Kidney epithelial cell (primary cell): ENCODE results near the gene SNTA1. TPM values are rescaled to one million over a fixed set of nuclear protein-coding genes. Genes with fewer than 3 reads are reported as not detected.

Experiments
- DNase-seq: peaks from one replicate; pipeline ENCODE4 v3.0.0-alpha.2; 2010; ENCODE audit warnings: low read depth
- H3K27me3 ChIP-seq: 2 replicates; pipeline ENCODE4 v1.6.0; 2011; ENCODE audit warnings: low read length; ENCODE audit not compliant: control insufficient read depth, insufficient read depth
- H3K36me3 ChIP-seq: 2 replicates; pipeline ENCODE4 v1.5.1; 2011; ENCODE audit warnings: low read length; ENCODE audit not compliant: control insufficient read depth, insufficient read depth
- H3K4me3 ChIP-seq: 2 replicates; pipeline ENCODE4 v1.5.1; 2011; ENCODE audit warnings: low read depth, mild to moderate bottlenecking, control low read depth, low read length
- CTCF ChIP-seq: IDR thresholded peaks from 2 replicates; pipeline ENCODE4 v1.5.1; 2011; ENCODE audit warnings: mild to moderate bottlenecking, moderate library complexity, low read length, control low read depth, inconsistent platforms; ENCODE audit not compliant: insufficient read depth, poor library complexity, severe bottlenecking
- total RNA-seq: library from RNA; depleted of rRNA; stranded (reverse); fragments of >200 nt; gene quantifications from 2 replicates; pipeline ENCODE4 v1.2.3, GENCODE V29; 2015

Gene SNTA1
- total RNA-seq, 1 donor from 2014 or later: 13.7 TPM

GRCh38 chr20:33408716-33409654 is 34.6 kb downstream of the SNTA1 start:
- H3K4me3 ChIP-seq: no peak overlapping the region
- DNase-seq: no peak
- H3K36me3 ChIP-seq: peaks cover 1% of the 10 kb centered on the region
- H3K27me3 ChIP-seq: no peaks in the 10 kb centered on the region
- no peak for TF ChIP-seq CTCF

GRCh38 chr20:33408313-33408712 is 35.2 kb downstream of the SNTA1 start:
- DNase-seq: no peak
- peaks cover 1% of the 10 kb centered on the region for H3K36me3 ChIP-seq
- H3K4me3 ChIP-seq: no peak overlapping the region
- TF ChIP-seq CTCF: no peak
- no peaks in the 10 kb centered on the region for H3K27me3 ChIP-seq

- H3K4me3 ChIP-seq: no peak overlapping the region
- H3K36me3 ChIP-seq: peaks cover 1% of the 10 kb centered on the region
- DNase-seq: no peak
- no peak for TF ChIP-seq CTCF
- no peaks in the 10 kb centered on the region for H3K27me3 ChIP-seq
Observed at GRCh38 chr20:33407796-33408195, 35.8 kb downstream of the SNTA1 start.

- no peak overlapping the region for H3K4me3 ChIP-seq
- H3K36me3 ChIP-seq: peaks cover 1% of the 10 kb centered on the region
- no peaks in the 10 kb centered on the region for H3K27me3 ChIP-seq
- DNase-seq: no peak
- TF ChIP-seq CTCF: no peak
Observed at GRCh38 chr20:33407251-33407650, 36.3 kb downstream of the SNTA1 start.

GRCh38 chr20:33404281-33404680 is 39.3 kb downstream of the SNTA1 start:
- Histone ChIP-seq H3K4me3 (no peak overlapping the region), H3K36me3 (no peaks in the 10 kb centered on the region), H3K27me3 (no peaks in the 10 kb centered on the region)
- no peak for DNase-seq
- TF ChIP-seq CTCF: no peak

GRCh38 chr20:33401921-33402369 is 41.6 kb downstream of the SNTA1 start:
- DNase-seq: no peak
- no peak for TF ChIP-seq CTCF
- Histone ChIP-seq H3K4me3 (peak overlapping the region; percentile 78), H3K36me3 (no peaks in the 10 kb centered on the region), H3K27me3 (no peaks in the 10 kb centered on the region)
